Smooth muscle cell (in vitro differentiated cells): ENCODE data around the gene DAPK2. TPM values are rescaled to one million over a fixed set of nuclear protein-coding genes. Genes with fewer than 3 reads are reported as not detected.

ENCODE experiments used
- DNase-seq: peaks from one replicate; lab custom pipeline; 2025; ENCODE audit not compliant: unreplicated experiment; lab: John Stamatoyannopoulos, UW
- H2AFZ ChIP-seq: fragments of 200-600 bp; sonication (generic); 2 replicates; pipeline ENCODE4 v1.6.0; 2016; ENCODE audit warnings: antibody characterized with exemption, low read depth, mild to moderate bottlenecking
- H3F3A ChIP-seq: fragments of 200-600 bp; sonication (generic); 2 replicates; pipeline ENCODE4 v1.6.0; 2017; ENCODE audit warnings: antibody characterized with exemption, low read depth
- H3K27ac ChIP-seq: fragments of 200-600 bp; sonication (generic); 2 replicates; pipeline ENCODE4 v1.5.1; 2016; ENCODE audit warnings: low read depth, mild to moderate bottlenecking
- H3K27me3 ChIP-seq: fragments of 200-600 bp; sonication (generic); 2 replicates; pipeline ENCODE4 v1.6.1; 2016; ENCODE audit warnings: low read depth, mild to moderate bottlenecking
- H3K36me3 ChIP-seq: fragments of 200-600 bp; sonication (generic); 2 replicates; pipeline ENCODE4 v1.5.1; 2016; ENCODE audit warnings: low read depth
- H3K4me1 ChIP-seq: fragments of 200-600 bp; sonication (generic); 2 replicates; pipeline ENCODE4 v1.5.1; 2016; ENCODE audit warnings: low read depth
- H3K4me2 ChIP-seq: fragments of 200-600 bp; sonication (generic); 2 replicates; pipeline ENCODE4 v1.6.0; 2016; ENCODE audit warnings: mild to moderate bottlenecking
- H3K4me3 ChIP-seq: fragments of 200-600 bp; sonication (generic); 2 replicates; pipeline ENCODE4 v1.5.1; 2016; ENCODE audit warnings: mild to moderate bottlenecking
- H3K79me2 ChIP-seq: fragments of 200-600 bp; sonication (generic); 2 replicates; pipeline ENCODE4 v1.6.0; 2016; ENCODE audit warnings: low read depth, mild to moderate bottlenecking
- H3K9ac ChIP-seq: fragments of 200-600 bp; sonication (generic); 2 replicates; pipeline ENCODE4 v1.6.0; 2016; ENCODE audit warnings: low read depth
- H3K9me3 ChIP-seq: fragments of 200-600 bp; sonication (generic); replicated peaks from 2 replicates; pipeline ENCODE4 v1.5.1; 2016; ENCODE audit warnings: low read depth
- H4K20me1 ChIP-seq: fragments of 200-600 bp; sonication (generic); 2 replicates; pipeline ENCODE4 v1.6.0; 2016; ENCODE audit warnings: low read depth
- WGBS: methylation state at CpG from one replicate; pipeline ENCODE4 v1.1.7; 2016; ENCODE audit warnings: low lambda C conversion rate; 5-methylcytosine and 5-hydroxymethylcytosine counted together
- polyA plus RNA-seq: library from polyadenylated mRNA; unstranded; fragments of >200 nt; fragmentation: Nextera tagmentation; extraction: Ambion mirVana; gene quantifications from 2 replicates; pipeline ENCODE4 v1.2.1, GENCODE V29; 2016
- total RNA-seq: library from RNA; depleted of rRNA; stranded (reverse); fragments of >200 nt; gene quantifications from 2 replicates; pipeline ENCODE4 v1.2.3, GENCODE V29; 2014
- TF ChIP-seq, protein P1 (sequence below): fragments of 200-600 bp; sonication (generic); IDR thresholded peaks from 2 replicates; pipeline ENCODE4 v1.5.1; 2017; ENCODE audit warnings: borderline replicate concordance, mild to moderate bottlenecking, antibody characterized with exemption; ENCODE audit not compliant: insufficient read depth, poor library complexity, severe bottlenecking

The DAPK2 gene
- total and polyA plus RNA-seq, 2 experiments from 2014 or later: not detected

DNA sequence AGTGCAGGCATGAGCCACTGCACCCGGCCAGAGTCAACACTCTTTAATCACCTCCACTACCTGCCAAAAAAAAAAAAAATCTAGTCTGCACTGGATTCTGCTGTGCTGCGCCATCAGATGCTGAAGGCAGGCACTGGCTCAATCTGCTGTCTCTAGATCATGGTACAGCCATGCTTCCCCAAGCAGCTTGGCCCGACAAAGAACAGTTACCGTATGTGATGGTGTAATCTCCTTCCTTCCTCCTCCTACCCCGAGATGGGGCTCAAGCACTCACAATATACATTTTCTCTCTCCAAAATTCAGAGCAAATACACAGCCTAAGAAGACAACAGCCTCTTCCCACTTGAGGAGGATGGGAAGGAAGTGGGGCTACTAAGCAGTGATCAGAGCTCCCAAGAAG is 45.1 kb downstream of the DAPK2 start:
- no peak overlapping the region for H2AFZ ChIP-seq
- DNase-seq: no peak

DNA sequence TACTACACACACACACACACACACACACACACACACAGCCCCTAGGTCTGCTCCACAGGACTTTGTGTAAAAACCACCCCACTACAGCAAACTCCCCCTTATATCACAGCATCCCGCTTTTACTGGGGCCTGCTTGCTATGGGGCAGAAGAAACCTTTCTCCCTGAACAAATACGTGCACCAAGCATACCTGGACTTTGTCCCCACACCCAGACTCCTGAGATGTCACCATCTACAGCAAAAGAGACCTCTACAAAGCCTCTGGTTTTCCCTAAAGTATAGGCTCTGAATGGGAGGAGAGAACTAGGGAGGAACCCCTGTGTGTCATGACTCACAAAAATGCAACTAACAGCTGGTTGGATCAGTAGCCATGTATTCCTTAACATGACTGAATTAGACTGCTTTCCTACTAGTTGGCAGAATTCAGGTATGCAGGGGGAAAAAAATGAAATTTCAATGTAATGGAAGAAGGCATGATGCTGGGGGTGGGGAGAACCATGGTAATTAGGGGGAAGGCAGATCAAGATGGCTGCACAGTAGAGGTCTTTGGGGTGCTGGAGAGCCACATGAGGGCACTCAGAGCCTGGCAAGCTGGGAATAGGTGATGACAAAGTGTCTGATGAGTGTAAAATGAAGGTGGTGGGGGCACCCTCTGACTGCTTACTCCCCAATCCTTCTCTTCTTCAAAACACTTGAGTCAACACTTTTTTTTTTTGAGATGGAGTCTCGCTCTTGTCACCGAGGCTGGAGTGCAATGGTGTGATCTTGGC is 45.9 kb downstream of the DAPK2 start:
- H3F3A ChIP-seq: no peaks in the 10 kb centered on the region
- no peak overlapping the region for H3K4me3 ChIP-seq
- H3K27ac ChIP-seq: no peak overlapping the region
- H3K79me2 ChIP-seq: no peaks in the 10 kb centered on the region
- H3K9ac ChIP-seq: no peak overlapping the region
- H3K9me3 ChIP-seq: no peaks in the 10 kb centered on the region
- no peaks in the 10 kb centered on the region for H4K20me1 ChIP-seq
- no peak overlapping the region for H2AFZ ChIP-seq
- whole genome bisulfite sequencing: 94% methylated on average over 4 of the region's 4 CpGs
- no peaks in the 10 kb centered on the region for H3K36me3 ChIP-seq
- H3K4me2 ChIP-seq: no peak overlapping the region
- TF ChIP-seq, protein P1, sequence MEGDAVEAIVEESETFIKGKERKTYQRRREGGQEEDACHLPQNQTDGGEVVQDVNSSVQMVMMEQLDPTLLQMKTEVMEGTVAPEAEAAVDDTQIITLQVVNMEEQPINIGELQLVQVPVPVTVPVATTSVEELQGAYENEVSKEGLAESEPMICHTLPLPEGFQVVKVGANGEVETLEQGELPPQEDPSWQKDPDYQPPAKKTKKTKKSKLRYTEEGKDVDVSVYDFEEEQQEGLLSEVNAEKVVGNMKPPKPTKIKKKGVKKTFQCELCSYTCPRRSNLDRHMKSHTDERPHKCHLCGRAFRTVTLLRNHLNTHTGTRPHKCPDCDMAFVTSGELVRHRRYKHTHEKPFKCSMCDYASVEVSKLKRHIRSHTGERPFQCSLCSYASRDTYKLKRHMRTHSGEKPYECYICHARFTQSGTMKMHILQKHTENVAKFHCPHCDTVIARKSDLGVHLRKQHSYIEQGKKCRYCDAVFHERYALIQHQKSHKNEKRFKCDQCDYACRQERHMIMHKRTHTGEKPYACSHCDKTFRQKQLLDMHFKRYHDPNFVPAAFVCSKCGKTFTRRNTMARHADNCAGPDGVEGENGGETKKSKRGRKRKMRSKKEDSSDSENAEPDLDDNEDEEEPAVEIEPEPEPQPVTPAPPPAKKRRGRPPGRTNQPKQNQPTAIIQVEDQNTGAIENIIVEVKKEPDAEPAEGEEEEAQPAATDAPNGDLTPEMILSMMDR: no peak
- DNase-seq: no peak
- H3K4me1 ChIP-seq: no peaks in the 10 kb centered on the region
- no peaks in the 10 kb centered on the region for H3K27me3 ChIP-seq

More for the DNA sequence above, 45.1 kb downstream of the DAPK2 start:
- Histone ChIP-seq H4K20me1 (no peaks in the 10 kb centered on the region), H3K79me2 (no peaks in the 10 kb centered on the region), H3K36me3 (no peaks in the 10 kb centered on the region), H3K4me3 (no peak overlapping the region), H3K27ac (no peak overlapping the region), H3F3A (no peaks in the 10 kb centered on the region), H3K4me2 (no peak overlapping the region), H3K9ac (no peak overlapping the region), H3K9me3 (no peaks in the 10 kb centered on the region), H3K4me1 (no peaks in the 10 kb centered on the region), H3K27me3 (no peaks in the 10 kb centered on the region)
- TF ChIP-seq, protein P1: no peak
- 87% methylated on average over 5 of the region's 5 CpGs for WGBS

DNA sequence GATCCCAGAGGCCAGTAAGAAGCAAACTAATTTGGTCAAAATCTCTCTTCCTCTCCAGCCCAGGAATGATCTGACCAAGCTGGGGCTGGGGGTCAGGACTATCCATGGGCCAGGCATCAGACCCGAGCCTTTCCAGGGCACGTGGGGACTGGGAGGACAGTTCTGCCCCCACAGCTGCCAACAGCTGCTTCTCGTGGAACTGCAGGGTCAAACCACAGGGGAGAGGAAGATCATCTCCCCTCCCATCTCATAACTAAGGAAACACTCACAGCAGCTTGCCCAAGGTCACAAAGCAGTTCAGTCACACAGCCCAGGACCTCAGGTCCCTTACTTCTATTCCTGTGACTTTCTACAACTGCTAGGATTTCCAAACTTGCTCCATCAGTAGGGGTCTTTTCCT is 47.1 kb downstream of the DAPK2 start:
- DNase-seq: no peak

More for the DNA sequence above, 47.1 kb downstream of the DAPK2 start:
- Histone ChIP-seq H3K27ac (no peak overlapping the region), H3K4me3 (no peak overlapping the region), H3K9me3 (no peaks in the 10 kb centered on the region), H3K4me2 (no peak overlapping the region), H3K36me3 (no peaks in the 10 kb centered on the region), H3K79me2 (no peaks in the 10 kb centered on the region), H3K9ac (no peak overlapping the region), H4K20me1 (no peaks in the 10 kb centered on the region), H3K4me1 (no peaks in the 10 kb centered on the region), H3K27me3 (no peaks in the 10 kb centered on the region), H2AFZ (no peak overlapping the region), H3F3A (no peaks in the 10 kb centered on the region)
- 30% methylated on average over 3 of the region's 3 CpGs for WGBS
- TF ChIP-seq, protein P1: no peak
